Inferior parietal cortex (tissue), 1 donor: ENCODE measurements around the gene ZBP1.
"Not testable (repeated sequence)": the region's sequence is repeated elsewhere in the genome, so short reads cannot be mapped to it uniquely, and the experiment has no call there.

Source experiments
- DNase-seq: peaks from one replicate; pipeline ENCODE4 v3.0.0-alpha.2; 2016; ENCODE audit errors: extremely low spot score

ZBP1 gene

DNA sequence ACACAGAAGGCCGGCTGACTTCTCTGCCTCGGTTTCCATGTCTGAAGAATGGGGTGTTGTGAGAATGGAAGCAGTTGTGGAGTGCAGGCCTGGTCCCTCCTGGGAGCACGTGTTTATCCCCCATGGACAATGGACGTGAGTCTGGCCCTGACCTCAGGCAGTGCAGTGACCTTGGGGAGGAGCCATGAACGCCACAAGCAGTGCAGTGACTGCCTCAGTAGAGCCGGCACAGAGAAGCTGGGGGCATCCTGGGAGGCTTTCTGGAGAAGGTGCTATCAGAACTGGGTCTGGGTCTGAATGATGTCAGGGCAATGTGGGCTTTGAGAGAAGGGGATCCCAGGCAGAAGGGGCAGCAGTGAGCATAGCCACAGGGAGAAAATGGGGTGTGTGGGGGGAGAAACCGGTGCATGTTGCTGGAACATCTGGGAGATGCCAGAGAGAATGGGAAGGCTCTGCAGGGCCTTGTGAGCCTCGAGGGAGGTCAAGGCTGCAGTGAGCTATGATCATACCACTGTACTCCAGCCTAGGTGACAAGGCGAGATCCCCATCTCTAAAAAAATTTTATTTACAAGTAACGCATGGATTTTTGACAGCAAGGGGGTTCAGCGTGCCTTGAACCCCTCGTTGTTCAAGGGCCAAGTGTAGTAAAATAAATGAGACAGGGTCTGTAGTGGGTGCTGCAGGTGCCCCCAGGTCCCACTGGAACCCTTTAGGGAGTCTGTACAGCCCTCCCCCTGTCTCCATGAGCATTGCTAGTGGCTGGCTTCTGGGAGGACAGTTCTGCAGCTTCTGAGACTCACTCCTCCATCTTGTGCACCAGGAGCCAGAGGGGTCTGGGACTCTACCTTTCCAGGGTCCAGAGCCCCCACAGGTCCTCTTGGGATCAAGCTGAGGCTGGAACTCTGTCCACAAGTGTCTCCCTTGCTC, 27.0 kb upstream of the ZBP1 start:
- DNase-seq: no peak

DNA sequence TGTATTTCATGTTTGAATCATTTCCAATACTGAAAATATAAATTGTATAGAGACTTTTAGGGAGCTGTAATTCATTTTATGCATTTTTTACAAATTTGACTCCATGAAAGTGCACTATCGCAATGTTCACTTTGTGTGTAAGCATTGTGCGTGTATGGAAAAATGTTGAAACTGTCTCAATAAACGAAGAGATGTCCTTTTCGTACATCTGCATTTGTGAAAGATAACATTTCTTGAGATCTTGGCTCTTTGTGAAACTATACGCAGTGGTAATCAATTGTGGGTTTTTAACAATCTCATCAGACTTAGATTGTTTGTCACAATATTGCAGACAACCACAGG, 18.6 kb upstream of the ZBP1 start:
- DNase-seq: no peak

DNA sequence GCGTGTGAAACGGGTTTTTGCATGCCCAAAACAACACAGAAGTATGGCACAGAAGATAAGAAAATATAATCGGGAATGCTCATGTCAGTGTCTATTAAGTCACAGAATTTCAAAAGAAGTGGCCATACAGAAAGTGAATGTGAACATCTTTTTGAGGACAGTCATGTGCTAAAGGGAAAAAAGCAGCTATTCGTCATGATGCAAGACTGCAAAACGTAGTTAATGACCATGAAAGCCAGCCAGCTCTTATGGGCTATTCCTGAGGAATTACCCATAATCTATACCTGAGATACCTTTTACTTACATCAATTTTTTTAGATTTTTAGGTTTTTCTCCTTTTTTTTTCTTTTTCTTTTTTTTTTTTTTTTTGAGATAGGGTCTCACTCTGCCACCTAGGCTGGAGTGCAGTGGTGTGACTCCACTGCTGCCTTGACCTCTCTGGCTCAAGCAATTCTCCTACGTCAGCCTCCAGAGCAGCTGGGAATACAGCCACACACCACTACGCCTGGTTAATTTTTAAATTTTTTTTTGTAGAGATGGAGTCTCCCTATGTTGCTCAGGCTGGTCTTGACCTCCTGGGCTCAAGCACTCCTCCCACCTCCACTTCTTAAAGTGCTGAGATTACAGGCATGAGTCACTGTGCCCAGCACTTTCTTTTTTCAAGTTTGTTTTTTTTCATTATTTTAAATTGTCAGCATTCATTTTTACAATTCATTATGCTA, 18.1 kb upstream of the ZBP1 start:
- no peak for DNase-seq

GRCh38 chr20:57633945-57634491, 13.8 kb upstream of the ZBP1 start:
- DNase-seq: no peak

DNA sequence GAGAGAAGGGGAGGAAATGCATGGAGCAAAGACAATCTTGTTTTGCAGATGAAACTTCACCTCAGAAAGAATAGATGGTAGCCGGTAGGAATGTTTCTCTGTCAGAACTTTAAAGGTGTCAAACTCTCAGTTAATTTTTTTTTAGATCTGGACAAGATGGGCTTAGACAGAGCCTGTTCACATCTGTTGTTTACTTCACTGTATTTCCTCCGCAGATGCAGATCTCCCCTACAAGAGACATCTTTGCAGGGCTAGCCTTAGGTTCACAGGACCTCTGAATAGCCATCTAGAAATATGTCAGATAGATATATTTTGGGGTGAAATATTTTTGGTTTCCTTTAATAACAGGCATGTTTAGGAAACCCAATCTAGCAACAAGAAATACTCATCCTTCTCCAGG, 12.1 kb upstream of the ZBP1 start:
- no peak for DNase-seq

DNA sequence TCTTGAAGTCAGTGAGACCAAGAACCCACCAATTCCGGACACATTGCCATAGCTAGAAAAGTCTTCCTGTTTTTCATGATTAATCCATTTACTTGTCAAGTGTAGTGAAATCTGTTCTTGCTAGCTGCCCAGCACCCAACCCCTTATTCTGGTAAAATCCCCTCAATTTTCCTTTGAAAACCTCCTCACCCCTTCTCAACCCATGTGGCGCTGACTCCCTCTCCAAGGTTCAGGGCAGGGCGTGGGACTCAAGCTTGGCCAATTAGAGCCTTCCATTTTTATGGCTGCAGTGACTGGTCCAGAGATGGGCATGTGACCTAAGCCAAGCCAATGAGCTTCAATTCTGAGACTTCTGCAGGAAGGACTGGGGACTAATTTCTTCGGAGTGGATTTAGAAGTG, 9.8 kb upstream of the ZBP1 start:
- DNase-seq: no peak

DNA sequence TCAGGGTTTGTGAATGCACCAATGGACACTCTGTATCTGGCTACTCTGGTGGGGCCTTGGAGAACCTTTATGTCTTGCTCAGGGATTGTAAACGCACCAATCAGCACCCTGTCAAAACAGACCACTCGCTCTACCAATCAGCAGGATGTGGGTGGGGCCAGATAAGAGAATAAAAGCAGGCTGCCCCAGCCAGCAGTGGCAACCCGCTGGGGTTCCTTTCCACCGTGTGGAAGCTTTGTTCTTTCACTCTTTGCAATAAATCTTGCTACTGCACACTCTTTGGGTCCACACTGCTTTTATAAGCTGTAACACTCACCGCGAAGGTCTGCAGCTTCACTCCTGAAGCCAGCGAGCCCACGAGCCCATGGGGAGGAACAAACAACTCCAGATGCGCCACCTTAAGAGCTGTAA, 9.3 kb upstream of the ZBP1 start:
- not testable (repeated sequence) for DNase-seq

DNA sequence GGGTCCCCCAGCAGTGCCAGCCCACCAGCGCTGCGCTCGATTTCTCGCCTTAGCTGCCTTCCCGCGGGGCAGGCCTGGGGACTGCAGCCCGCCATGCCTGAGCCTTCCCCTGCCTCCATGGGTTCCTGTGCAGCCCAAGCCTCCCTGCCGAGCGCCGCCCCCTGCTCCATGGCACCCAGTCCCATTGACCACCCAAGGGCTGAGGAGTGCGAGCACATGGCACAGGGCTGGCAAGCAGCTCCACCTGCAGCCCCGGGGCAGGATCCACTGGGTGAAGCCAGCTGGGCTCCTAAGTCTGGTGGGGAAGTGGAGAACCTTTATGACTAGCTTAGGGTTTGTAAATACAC, 8.7 kb upstream of the ZBP1 start:
- not testable (repeated sequence) for DNase-seq

DNA sequence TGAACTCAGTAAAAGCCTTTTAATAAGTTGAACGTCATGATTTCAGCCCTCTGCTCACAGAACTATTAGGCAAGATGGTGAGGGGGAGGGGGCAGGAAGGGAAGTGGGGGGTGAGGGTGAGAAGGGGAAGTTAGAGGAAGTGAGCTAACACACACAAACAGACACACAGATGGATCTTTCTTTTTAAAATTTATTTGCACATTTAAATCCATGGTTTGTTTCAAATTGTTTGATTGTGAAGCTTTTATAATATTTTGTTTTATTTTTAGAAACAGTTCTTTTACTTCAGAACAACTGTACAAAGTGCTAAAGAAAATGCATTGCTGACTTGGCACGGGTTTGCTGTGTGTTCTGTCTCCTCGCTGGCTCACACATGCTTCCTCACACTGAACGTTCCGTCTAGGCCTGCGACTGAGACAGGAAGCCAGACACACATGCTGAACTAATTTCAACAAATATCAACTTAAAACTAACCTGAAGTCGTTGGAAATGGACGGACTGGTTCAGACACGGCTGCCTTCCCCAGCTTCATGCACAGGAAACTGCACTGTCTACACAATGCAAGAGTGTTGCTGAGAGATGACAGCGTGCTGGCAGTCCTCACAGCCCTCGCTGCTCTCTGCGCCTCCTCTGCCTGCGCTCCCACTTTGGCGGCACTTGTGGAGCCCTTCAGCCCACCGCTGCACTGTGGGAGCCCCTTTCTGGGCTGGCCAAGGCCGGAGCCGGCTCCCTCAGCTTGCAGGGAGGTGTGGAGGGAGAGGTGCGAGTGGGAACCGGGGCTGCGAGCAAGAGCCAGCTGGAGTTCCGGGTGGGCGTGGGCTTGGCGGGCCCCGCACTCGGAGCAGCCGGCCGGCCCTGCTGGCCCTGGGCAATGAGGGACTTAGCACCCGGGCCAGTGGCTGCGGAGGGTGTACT, 8.1 kb upstream of the ZBP1 start:
- peak; percentile 21 for DNase-seq

DNA sequence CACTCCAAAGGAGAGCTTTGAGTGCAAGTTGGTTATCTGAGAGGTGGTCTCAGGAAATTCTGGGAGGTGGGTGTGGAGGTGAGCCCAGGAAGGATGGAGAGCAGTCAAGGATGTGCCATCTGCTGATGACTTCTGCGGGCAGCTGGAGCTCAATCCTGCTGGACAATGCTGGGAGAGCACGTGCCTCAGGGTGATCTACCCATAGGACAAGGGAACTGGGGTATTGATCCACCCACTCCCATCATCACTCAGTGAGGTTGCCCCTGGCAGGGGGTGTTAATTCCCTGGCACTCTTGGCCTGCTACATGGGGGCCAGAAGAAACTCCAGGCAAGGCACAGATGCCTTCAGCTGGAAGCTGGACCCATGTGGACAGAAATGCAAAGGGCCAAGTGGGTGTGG, 7.1 kb upstream of the ZBP1 start:
- DNase-seq: no peak

DNA sequence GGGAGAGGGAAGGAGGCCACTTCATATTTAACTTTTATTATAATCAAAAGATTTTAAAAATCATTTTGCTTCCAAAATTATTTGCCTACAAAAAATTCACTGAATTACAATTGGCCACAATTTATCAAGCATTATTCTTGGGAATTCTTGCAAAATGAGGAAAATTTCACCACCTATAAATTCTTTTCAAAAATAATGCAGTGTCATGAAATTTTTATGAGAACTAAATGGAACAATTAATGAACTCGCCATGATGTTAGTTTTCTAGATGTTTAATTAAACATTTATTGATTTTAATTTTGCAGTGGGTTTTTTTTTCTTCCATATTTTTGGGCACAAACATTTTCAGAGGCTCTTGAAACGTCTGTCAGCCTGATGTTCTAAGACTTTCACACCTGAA, 5.8 kb upstream of the ZBP1 start:
- DNase-seq: no peak

GRCh38 chr20:57625181-57625958, 5.1 kb upstream of the ZBP1 start:
- DNase-seq: no peak

DNA sequence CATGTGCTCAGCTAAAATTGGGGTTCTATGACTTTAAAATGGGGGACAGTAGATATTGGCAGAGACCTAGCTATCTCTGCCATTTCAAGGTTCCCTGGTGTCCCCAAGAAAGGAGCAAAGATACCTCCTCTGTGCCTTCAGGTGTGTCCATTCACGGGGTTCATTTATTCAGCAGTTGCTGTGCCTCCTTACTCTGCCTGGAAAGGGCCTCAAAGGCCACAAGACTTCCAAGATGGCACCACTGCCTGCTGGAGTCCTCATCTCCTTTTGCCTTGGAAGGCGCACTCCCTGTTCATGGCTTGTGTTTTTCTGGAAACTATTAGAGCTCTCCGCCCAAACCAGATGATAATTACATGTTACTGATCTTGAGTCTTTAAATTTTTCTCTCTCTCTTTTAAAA, 3.9 kb upstream of the ZBP1 start:
- DNase-seq: no peak

- DNase-seq: no peak
These were observed 2.6 kb upstream of the ZBP1 start for GRCh38 chr20:57622579-57623381.

DNA sequence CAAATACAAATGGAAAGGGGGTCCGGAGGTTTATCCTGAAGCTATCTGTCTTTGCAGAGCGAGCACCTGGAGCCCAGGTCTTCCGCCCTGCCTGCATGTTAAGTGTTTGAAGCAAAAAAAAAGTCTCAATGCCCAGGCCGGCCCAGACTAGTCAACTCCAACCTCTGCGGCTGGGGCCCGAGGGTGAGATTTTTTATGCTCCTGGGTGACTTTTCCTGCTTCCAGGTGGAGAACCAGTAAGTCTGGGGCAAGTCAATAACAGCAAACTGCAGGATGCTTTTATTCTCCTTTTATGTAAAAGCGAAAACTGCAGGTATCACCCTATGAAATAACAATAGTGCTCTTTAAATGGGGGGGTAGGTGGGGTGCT, 2.0 kb upstream of the ZBP1 start:
- no peak for DNase-seq

DNA sequence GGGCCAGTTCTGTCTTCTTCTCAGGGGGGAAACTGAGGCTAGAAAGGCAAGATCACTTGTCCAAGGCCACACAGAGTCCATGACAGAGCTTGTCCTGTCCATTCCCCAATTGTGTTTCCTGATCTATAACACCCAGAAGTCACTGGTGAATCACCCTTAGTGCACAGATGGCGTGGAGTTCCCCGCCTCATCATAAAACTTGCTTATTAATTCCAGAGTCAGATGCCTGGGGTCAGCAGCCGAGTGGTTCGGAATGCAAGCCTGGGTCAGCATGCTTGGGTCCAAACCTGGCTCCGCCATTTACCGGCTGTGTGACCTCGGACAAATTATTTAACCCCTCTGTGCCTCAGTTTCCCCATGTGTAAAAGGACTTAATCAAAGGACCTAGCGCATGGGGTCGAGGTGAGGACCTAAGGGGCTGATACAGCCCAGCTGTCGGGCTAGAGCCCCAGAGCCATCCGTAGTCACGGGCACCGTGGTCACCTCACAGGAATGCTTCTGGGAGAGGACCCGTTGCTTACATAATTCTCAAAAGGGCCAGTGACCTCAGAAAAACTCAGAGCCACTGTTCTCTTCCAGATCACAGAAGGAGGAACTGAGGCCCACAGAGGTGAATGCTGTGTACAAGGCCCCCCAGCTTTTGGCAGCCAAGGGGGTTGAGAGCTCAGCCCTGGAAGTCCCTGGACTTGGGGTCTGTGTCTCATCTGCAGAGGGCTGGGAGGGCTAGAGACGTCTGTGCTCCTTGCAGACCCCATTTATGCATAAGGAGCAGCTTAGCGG, 1.4 kb upstream of the ZBP1 start:
- DNase-seq: no peak

GRCh38 chr20:57620999-57621398, 773 bp upstream of the ZBP1 start:
- no peak for DNase-seq

DNA sequence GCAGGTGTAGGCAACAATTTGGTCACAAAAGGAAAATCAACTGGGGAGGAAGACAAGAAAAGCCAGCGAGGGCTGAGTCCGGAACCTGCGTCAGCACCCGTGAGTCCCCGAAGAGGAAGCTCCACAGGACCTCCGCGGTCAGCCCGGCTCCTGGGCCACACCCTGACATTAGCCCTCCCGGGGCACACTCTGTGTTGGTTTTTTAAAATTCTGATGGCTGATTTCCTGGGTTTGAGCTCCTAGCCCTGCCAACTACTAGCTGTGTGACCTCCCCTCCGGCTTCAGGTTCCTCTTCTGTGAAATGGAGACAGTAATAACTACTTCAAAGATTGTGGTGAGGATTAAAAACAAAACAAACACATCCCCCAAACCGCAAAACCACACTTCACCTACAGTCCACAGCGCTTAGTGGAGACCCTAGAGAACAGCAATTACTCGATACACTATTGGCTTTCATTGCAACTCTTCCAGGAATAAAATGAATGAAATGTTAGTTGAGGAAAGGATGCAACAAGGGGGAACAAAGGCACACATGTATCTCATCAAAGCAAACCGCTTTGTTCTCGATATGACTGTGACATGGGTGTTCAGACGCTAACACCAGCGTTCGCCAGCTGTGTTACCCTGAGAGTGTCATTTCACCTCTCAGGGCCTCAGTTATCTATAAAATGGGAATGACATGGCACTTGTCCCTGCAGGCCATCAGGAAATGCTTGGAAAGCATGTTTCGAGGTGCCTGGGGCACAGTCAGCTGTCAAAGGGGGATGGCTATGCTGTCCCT, 985 bp downstream of the ZBP1 start:
- no peak for DNase-seq

- no peak for DNase-seq
These were observed 1.5 kb downstream of the ZBP1 start for GRCh38 chr20:57618764-57619050.
